ENCODE results near the gene ZNF582. TPM values are rescaled to one million over a fixed set of nuclear protein-coding genes. Genes with fewer than 3 reads are reported as not detected.

ZNF582 gene
- total and polyA plus RNA-seq, 2 experiments from 2014 or later: 4.2 to 4.8 TPM

DNA sequence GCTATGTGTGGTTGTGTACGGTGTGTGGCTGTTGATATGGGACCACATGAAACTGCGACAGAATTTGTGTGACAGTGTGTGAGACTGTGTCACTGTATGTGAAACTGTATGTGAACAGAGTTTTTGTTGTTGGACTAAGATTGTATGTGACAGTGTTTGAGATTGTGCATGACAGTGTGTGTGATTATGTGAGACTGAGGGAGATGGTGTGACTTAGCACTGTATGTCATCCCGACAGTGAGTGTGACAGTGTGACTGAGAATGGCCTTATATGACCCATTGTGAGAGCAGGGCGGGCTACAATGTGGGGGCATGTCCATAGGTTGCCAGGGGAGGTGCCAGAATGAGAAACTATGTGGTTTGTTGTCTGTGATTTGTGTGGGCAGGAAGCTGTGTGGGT, 11.7 kb upstream of the ZNF582 start:
- H2AFZ ChIP-seq: peak overlapping the region; percentile 99
- peak overlapping the region; percentile 90; the same call in 1 of the 2 replicates for H3K9ac ChIP-seq
- H3K9me2 ChIP-seq (ENCODE audit: insufficient read depth): no peaks in the 10 kb centered on the region
- no peaks in the 10 kb centered on the region for H4K20me1 ChIP-seq (ENCODE audit: insufficient read depth)
- in situ Hi-C loops (cut with MboI): no loop called here
- H3K36me3 ChIP-seq (ENCODE audit: low read depth): peaks cover 32% of the 10 kb centered on the region
- peak overlapping the region; percentile 100 for H3K4me3 ChIP-seq
- H3K4me2 ChIP-seq (ENCODE audit: unreplicated experiment): peak overlapping the region; percentile 95
- H3F3A ChIP-seq (ENCODE audit: insufficient read depth): peaks cover 13% of the 10 kb centered on the region; the same call in 1 of the 2 replicates
- DNase-seq: no peak
- TF ChIP-seq EZH2 (IDR thresholded peaks at IDR 0.05; ENCODE audit: insufficient read depth, poor library complexity, severe bottlenecking) (no peak), EZH2phosphoT487 (IDR thresholded peaks at IDR 0.05; ENCODE audit: insufficient read depth, low read depth) (no peak)
- peaks cover 11% of the 10 kb centered on the region; the same call in 1 of the 2 replicates for H3K4me1 ChIP-seq (ENCODE audit: insufficient read depth)
- no peak overlapping the region for H3K27ac ChIP-seq
- no peaks in the 10 kb centered on the region for H3K9me3 ChIP-seq (ENCODE audit: low read depth)
- 79 to 81% methylated on average over 4 of the region's 4 CpGs for WGBS, 2 experiments (ENCODE audit: low coverage in 1 of 2, low lambda C conversion rate in 2 of 2, missing lambda C conversion rate in 2 of 2)
- peaks cover 21% of the 10 kb centered on the region for H3K79me2 ChIP-seq (ENCODE audit: insufficient read depth)
- no peaks in the 10 kb centered on the region for H3K27me3 ChIP-seq (replicated peaks; ENCODE audit: insufficient read depth)

DNA sequence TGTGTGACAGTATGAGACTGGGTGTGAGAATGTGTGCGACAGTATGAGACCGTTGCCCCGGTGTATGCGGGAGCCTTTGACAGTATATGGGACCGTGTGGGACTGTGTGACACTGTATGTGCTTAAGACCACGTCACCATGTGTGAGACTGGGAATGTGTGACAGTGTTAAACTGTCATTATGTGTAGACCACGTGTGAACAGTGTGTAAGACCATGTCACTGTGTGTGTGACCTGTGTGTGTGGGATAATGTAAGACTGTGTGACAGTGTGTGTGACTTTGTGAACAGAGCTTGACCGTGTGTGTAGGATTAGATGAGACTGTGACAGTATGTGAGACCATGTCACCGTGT, 11.3 kb upstream of the ZNF582 start:
- Histone ChIP-seq H3F3A (ENCODE audit: insufficient read depth) (peaks cover 13% of the 10 kb centered on the region; the same call in 1 of the 2 replicates), H3K79me2 (ENCODE audit: insufficient read depth) (peaks cover 21% of the 10 kb centered on the region), H3K4me1 (ENCODE audit: insufficient read depth) (peaks cover 11% of the 10 kb centered on the region; the same call in 1 of the 2 replicates), H3K4me3 (peak overlapping the region; percentile 100), H3K36me3 (ENCODE audit: low read depth) (peaks cover 28% of the 10 kb centered on the region), H3K27ac (peak overlapping the region; percentile 85), H3K4me2 (ENCODE audit: unreplicated experiment) (peak overlapping the region; percentile 95), H4K20me1 (ENCODE audit: insufficient read depth) (no peaks in the 10 kb centered on the region), H3K9me2 (ENCODE audit: insufficient read depth) (no peaks in the 10 kb centered on the region), H3K9ac (peak overlapping the region; percentile 90), H3K9me3 (ENCODE audit: low read depth) (no peaks in the 10 kb centered on the region), H2AFZ (peak overlapping the region; percentile 99), H3K27me3 (replicated peaks; ENCODE audit: insufficient read depth) (no peaks in the 10 kb centered on the region)
- DNase-seq: peak; percentile 23
- in situ Hi-C loops (cut with MboI): no loop called here
- WGBS, 2 experiments (ENCODE audit: low coverage in 1 of 2, low lambda C conversion rate in 2 of 2, missing lambda C conversion rate in 2 of 2): 26 to 33% methylated on average over 9 of the region's 9 CpGs
- TF ChIP-seq EZH2phosphoT487 (IDR thresholded peaks at IDR 0.05; ENCODE audit: insufficient read depth, low read depth) (no peak), EZH2 (IDR thresholded peaks at IDR 0.05; ENCODE audit: insufficient read depth, poor library complexity, severe bottlenecking) (no peak)

DNA sequence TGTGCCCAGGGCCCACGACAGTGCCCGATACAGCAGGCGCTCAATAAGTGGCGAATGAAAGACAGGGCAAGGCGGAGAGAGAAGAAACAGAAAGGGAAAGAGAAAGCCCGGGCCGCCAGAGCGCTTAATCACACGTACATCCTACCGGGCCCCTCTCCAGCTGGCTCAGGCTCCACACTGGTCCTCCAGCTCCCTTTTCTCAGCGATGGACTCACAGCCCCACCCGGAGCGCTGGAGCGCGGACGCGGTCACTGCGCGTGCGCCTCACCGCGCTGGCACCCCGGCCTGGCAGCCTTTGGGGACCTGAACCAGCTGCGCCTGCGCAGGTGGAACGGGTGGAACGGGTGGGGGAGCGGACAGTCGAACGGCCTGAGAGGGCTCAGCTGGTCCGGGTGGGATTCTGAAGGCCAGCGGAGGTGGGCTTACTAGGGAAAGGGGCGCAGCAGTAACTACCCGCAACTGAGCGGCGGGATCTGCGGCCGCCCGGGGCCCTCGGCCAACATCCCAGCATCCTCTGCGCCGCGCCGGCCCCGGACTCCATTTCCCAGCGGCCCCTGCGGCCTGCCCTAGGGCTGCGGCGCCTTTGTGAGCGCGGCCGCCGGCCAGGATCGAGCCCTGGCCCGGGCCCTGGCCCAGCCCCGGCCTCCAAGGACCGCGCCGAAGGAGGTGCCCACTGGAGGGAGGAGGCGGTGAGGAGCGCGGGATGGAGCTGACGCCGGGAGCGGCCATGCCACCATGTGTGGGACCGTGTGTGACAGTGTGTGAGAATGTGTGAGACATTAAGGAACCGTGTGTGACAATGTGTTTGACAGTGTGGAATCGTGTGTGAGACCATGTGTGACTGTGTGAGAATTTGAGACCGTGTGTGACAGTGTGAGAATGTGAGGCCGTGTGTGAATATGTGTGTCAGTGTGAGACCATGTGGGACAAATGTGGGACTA, 10.7 kb upstream of the ZNF582 start, which contains the start of gene ZNF583:
Gene ZNF583 (plus strand): TSS at position 569 of the 941 bp plus-strand sequence. CDS start 2,783 bp downstream, outside the sequence.
- H3K27ac ChIP-seq: peak within 1 kb of the TSS; percentile 85
- H3K79me2 ChIP-seq (ENCODE audit: insufficient read depth): peaks cover 21% of the 10 kb centered on the region
- H2AFZ ChIP-seq: peak within 1 kb of the TSS; percentile 99
- WGBS, 2 experiments (ENCODE audit: low coverage in 1 of 2, low lambda C conversion rate in 2 of 2, missing lambda C conversion rate in 2 of 2): 2% methylated on average over 60 to 67 of the region's 70 CpGs
- no peaks in the 10 kb centered on the region for H4K20me1 ChIP-seq (ENCODE audit: insufficient read depth)
- peak; percentile 99 for DNase-seq
- H3K9ac ChIP-seq: peak within 1 kb of the TSS; percentile 90
- peaks cover 13% of the 10 kb centered on the region; the same call in 1 of the 2 replicates for H3F3A ChIP-seq (ENCODE audit: insufficient read depth)
- H3K36me3 ChIP-seq (ENCODE audit: low read depth): peaks cover 24% of the 10 kb centered on the region
- H3K4me2 ChIP-seq (ENCODE audit: unreplicated experiment): peak within 1 kb of the TSS; percentile 95
- H3K9me3 ChIP-seq (ENCODE audit: low read depth): no peaks in the 10 kb centered on the region
- in situ Hi-C loops (cut with MboI): no loop called here
- no peaks in the 10 kb centered on the region for H3K9me2 ChIP-seq (ENCODE audit: insufficient read depth)
- no peaks in the 10 kb centered on the region for H3K27me3 ChIP-seq (replicated peaks; ENCODE audit: insufficient read depth)
- H3K4me1 ChIP-seq (ENCODE audit: insufficient read depth): peaks cover 11% of the 10 kb centered on the region; the same call in 1 of the 2 replicates
- peak within 1 kb of the TSS; percentile 100 for H3K4me3 ChIP-seq
- no peak for TF ChIP-seq EZH2phosphoT487 (IDR thresholded peaks at IDR 0.05; ENCODE audit: insufficient read depth, low read depth)
- TF ChIP-seq EZH2 (IDR thresholded peaks at IDR 0.05; ENCODE audit: insufficient read depth, poor library complexity, severe bottlenecking): no peak

DNA sequence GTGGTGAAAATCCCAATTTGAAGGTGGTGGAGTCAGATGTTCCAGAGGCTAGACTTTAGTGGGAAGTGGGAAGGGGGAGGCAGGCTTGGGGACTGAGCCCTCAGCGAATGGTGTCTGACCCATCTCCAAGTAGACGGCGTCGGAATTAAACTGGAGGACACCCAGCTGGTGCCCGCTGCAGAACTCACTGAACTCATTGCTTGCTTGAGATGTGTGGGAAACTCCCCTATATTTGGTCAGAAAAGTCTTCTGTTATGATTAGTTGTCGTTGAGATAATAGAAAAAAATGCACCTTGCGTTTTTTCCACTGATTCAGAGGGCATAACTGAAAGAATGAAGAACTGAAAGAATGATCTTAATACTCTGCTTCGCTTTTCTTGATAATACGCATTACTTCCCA, 9.9 kb upstream of the ZNF582 start:
- in situ Hi-C loops (cut with MboI): no loop called here
- peak overlapping the region; percentile 90 for H3K9ac ChIP-seq

More for the DNA sequence above, 9.9 kb upstream of the ZNF582 start:
- H3K9me2 ChIP-seq (ENCODE audit: insufficient read depth): no peaks in the 10 kb centered on the region
- peaks cover 23% of the 10 kb centered on the region for H3K36me3 ChIP-seq (ENCODE audit: low read depth)
- peaks cover 13% of the 10 kb centered on the region; the same call in 1 of the 2 replicates for H3F3A ChIP-seq (ENCODE audit: insufficient read depth)
- peaks cover 21% of the 10 kb centered on the region for H3K79me2 ChIP-seq (ENCODE audit: insufficient read depth)
- TF ChIP-seq EZH2phosphoT487 (IDR thresholded peaks at IDR 0.05; ENCODE audit: insufficient read depth, low read depth) (no peak), EZH2 (IDR thresholded peaks at IDR 0.05; ENCODE audit: insufficient read depth, poor library complexity, severe bottlenecking) (no peak)
- WGBS, 2 experiments (ENCODE audit: low coverage in 1 of 2, low lambda C conversion rate in 2 of 2, missing lambda C conversion rate in 2 of 2): 36 to 43% methylated on average over 9 of the region's 9 CpGs
- peak overlapping the region; percentile 99 for H2AFZ ChIP-seq
- H3K4me2 ChIP-seq (ENCODE audit: unreplicated experiment): peak overlapping the region; percentile 95
- H3K4me1 ChIP-seq (ENCODE audit: insufficient read depth): peaks cover 11% of the 10 kb centered on the region; the same call in 1 of the 2 replicates
- peak overlapping the region; percentile 100 for H3K4me3 ChIP-seq
- no peaks in the 10 kb centered on the region for H4K20me1 ChIP-seq (ENCODE audit: insufficient read depth)
- H3K27me3 ChIP-seq (replicated peaks; ENCODE audit: insufficient read depth): no peaks in the 10 kb centered on the region
- peak; percentile 39 for DNase-seq
- no peaks in the 10 kb centered on the region for H3K9me3 ChIP-seq (ENCODE audit: low read depth)
- peak overlapping the region; percentile 85 for H3K27ac ChIP-seq
